ENCODE results near the gene PCCA.

DNA sequence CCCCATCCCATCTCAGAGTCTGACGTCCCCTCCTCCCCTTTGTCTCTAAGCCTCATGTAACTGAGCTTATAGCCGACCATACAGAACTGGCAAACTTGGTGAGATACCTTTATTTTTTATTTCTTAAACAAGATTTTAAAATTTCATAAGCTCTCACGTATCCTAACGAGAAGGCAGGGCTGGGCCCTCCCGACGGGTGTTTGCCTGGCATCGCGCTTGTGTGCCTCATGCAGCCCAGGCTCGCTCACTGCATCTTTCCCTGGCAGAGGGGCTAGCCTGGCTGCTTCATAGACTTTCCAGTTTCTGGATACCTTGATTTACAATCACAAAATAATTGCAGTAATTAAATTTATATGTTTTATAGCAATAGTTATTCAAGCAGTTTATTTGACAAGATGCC lies 430.7 kb downstream of the PCCA start:
- TF ChIP-seq, protein P1, sequence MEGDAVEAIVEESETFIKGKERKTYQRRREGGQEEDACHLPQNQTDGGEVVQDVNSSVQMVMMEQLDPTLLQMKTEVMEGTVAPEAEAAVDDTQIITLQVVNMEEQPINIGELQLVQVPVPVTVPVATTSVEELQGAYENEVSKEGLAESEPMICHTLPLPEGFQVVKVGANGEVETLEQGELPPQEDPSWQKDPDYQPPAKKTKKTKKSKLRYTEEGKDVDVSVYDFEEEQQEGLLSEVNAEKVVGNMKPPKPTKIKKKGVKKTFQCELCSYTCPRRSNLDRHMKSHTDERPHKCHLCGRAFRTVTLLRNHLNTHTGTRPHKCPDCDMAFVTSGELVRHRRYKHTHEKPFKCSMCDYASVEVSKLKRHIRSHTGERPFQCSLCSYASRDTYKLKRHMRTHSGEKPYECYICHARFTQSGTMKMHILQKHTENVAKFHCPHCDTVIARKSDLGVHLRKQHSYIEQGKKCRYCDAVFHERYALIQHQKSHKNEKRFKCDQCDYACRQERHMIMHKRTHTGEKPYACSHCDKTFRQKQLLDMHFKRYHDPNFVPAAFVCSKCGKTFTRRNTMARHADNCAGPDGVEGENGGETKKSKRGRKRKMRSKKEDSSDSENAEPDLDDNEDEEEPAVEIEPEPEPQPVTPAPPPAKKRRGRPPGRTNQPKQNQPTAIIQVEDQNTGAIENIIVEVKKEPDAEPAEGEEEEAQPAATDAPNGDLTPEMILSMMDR (IDR thresholded peaks at IDR 0.05; ENCODE audit: borderline replicate concordance, extremely low read depth, low read length, poor library complexity, severe bottlenecking), result no peak
- TF ChIP-seq EZH2 (IDR thresholded peaks at IDR 0.05; ENCODE audit: borderline replicate concordance, low read depth, low read length, severe bottlenecking), result no peak

Data from DND-41 (cell line).